ENCODE data around the gene DNASE1L1. TPM values are rescaled to one million over a fixed set of nuclear protein-coding genes. Genes with fewer than 3 reads are reported as not detected.
A peak's percentile ranks its signal among the peaks of the same experiment; 100 is the strongest.

The DNASE1L1 gene, protein sequence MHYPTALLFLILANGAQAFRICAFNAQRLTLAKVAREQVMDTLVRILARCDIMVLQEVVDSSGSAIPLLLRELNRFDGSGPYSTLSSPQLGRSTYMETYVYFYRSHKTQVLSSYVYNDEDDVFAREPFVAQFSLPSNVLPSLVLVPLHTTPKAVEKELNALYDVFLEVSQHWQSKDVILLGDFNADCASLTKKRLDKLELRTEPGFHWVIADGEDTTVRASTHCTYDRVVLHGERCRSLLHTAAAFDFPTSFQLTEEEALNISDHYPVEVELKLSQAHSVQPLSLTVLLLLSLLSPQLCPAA
- polyA plus RNA-seq (2012; ENCODE audit: insufficient read depth, insufficient read length): 3.9 TPM

DNA sequence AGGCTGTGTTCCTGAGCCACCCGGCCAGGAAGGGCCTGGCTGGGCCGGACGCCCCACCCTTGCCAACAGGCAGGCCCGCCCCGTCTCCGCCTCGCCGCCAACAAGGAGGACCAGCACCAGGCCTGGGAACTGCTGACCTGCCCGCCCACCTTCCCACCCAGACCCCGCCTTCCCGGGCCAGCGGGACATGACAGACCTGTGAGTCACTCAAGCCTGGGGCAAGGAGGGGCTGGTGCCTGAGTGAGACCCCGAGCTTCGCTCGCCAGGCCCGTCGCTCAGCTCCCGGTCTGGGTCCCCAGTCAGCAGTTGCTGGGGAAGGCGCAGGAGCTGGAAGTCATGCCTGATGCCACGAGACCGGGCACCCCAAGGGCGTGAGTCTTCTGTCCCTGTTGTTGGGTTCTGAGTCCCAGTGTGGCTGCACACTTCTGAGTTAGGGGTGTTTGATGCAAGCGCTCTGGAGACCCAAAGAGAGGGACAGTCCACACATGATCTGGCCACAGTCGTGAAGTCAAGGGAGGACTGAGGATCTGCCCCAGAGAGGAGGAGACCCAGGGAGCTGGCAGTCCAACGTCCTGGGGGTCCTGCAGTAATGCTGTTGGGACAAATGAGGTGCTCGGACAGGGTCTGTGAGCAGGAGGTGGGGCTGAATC lies at the start of gene DNASE1L1:
TSS of gene DNASE1L1 (minus strand) at position 33 of the 650 bp plus-strand sequence. CDS start 3,686 bp downstream, outside the sequence.
- no peak for DNase-seq (ENCODE audit: low read depth, low spot score)
- H3K4me3 ChIP-seq (ENCODE audit: low read length): no peak within 1 kb of the TSS

DNA sequence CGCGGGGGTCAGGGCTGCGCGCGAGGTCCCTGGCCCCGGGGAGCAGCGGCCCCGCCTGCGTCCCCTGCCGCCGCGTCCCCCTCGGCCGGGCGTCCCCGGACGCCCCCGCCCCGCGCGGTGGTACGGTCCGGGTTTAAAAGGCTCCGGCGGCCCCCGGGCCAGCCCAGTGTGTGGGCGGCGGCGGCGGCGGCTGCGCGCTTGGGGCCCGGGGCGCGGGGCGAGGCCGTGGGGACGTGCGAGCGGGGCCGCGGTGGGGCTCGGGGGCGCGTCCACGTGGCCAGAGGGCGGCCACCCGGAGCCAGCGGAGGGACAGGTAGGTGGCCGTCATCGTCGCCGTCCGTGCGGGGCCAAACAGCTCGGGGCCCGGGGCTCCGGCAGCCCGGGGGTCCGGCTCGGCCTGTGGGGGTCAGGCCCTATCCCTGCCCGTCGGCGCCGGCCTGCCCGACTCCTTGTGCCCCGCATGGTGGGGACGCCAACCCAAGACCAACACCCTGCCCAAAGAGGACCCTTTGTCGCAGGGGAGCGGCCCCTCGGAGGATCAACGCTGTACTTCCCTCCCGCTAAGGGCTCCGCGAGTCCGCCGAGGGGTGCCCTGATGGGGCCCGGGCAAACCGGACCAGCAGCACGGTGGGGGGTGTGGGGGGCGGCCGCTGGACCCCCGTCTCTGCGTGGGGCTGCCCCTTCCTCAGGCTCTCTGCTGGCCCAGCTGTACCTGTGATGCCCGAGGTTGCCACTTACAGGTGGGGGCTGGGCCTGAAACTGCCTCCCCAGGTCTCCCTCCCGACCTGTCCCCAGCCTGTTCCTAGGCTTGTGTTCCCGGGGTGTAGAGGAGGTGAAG lies 49.3 kb upstream of the DNASE1L1 start, which contains the start of gene PLXNA3:
TSS of gene PLXNA3 (plus strand) at position 166 of the 838 bp plus-strand sequence. CDS start 1,903 bp downstream, outside the sequence.
- no peak for DNase-seq (ENCODE audit: low read depth, low spot score)
- peak within 1 kb of the TSS; percentile 55 for H3K4me3 ChIP-seq (ENCODE audit: low read length)

DNA sequence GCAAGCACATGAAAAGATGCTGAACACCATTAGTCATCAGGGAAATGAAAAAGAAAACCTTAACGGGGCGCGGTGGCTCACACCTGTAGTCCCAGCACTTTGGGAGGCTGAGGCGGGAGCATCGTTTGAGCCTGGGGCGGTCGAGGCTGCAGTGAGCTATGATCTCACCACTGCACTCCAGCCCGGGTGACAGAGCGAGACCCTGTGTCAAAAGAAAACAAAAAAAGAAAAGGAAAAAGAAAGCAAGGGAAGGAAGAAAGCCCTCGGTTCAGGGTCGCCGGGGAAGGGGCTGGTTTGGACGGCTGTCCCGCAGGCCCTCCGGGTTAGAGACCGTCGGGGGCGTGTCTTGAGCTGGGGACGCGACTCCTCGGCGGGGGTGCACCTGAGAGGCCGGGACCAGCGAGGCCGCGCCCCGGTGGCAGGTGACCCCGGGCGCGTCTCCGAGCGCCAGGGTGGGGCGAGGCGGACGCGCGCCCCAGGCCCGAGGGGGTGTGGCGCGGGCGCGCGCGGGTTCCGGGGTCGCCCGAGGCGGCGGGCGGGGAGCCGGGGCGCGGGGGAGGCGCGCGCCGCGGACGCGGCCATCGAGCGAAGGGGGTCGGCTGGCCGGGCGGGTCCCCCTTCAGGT lies 48.5 kb upstream of the DNASE1L1 start:
- peak overlapping the region; percentile 48 for H3K4me3 ChIP-seq (ENCODE audit: low read length)
- peak; percentile 22 for DNase-seq (ENCODE audit: low read depth, low spot score)

DNA sequence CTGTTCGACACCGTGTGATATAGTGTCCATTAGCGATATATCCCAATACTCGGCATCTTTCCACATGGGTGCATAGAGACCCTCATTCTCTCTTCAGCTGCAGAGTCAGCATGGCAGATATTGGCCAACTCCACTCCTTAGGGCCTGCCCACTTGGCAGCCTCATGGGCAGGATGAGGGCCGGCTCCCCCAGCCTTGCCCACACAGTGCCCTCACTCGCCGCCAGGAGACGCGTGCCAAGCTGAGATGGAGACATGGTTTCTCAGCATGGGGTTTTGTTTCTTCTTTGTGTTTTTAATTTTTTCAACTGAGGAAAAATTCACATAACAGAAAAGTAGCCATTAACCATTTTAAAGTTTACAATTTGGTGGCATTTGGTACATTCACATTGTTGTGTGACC lies 43.8 kb upstream of the DNASE1L1 start:
- DNase-seq (ENCODE audit: low read depth, low spot score): no peak

DNA sequence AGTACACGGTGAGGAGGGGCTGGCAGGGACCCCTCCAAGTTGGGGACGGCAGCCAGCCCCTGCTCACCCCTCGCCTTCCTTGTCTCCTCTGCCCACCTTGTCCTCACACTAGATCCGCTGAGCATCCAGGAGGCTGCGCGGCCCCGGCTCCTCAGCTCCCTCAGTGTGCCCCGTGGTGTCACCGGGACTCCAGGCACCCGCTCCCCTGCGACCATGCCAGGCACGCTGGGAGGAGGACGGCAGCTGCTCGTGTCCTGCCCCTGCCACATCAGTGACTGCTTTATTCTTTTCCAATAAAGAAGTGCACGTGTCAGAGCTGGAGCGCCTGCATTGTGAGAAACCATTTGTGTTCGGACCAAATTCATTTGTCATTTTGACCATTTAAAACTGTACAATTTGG lies 41.3 kb upstream of the DNASE1L1 start:
- no peak for DNase-seq (ENCODE audit: low read depth, low spot score)
- no peak overlapping the region for H3K4me3 ChIP-seq (ENCODE audit: low read length)

More for the DNA sequence above, 43.8 kb upstream of the DNASE1L1 start:
- H3K4me3 ChIP-seq (ENCODE audit: low read length): no peak overlapping the region

DNA sequence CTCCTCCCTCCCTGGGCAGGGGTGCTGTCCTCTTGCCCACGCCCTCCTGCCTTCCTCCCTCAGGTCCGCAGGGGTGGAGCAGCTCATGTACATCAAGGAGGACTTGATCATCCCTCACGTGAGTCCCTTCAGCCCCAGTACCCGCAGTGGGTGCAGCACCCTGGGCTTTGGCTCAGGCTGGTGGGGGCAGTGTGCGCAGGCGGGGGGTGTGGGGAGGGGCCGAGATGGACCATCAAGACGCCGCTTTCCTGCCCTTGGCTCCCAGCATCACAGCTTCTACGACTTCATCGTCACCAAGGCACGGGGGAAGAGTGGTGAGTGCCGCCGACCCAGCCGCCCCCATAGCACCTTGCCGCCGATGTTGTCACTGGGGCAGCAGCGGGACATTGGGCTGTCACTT lies 40.6 kb upstream of the DNASE1L1 start:
- no peak overlapping the region for H3K4me3 ChIP-seq (ENCODE audit: low read length)
- no peak for DNase-seq (ENCODE audit: low read depth, low spot score)

DNA sequence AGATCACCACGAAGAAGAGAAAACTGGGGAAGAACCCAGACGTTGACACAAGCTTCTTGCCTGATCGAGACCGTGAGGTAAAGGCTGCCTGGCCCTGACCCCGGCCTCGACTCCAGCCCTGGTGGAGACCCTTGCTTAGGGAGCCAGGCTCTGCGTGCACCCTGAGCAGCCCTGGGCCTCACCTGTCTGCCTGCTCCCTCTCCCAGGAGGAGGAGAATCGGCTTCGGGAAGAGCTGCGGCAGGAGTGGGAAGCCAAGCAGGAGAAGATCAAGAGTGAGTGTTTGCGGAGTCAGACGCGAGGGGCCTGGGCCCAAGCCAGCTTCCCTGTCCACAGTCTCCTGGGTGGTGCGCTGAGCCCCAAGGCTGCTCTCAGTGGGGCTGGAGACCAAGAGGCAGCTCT lies 39.4 kb upstream of the DNASE1L1 start:
- no peak for DNase-seq (ENCODE audit: low read depth, low spot score)
- H3K4me3 ChIP-seq (ENCODE audit: low read length): no peak overlapping the region

DNA sequence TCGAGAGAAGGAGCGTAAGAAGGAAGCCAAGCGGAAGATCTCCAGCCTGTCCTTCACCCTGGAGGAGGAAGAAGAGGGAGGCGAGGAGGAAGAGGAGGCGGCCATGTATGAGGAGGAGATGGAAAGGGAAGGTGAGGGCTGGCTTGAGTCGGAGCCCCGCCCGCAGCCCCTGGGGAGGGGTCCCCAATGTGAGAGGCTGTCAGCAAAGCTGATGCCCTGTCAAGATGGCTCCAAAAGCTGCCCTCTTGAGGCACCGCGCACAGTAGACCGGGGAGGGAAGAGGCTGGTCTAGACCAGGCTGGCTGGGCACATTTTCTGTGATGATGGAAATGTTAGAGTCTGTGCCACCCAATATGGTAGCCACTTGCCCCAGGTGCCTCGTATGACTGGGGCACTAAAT lies 37.4 kb upstream of the DNASE1L1 start:
- no peak for DNase-seq (ENCODE audit: low read depth, low spot score)
- H3K4me3 ChIP-seq (ENCODE audit: low read length): no peak overlapping the region

DNA sequence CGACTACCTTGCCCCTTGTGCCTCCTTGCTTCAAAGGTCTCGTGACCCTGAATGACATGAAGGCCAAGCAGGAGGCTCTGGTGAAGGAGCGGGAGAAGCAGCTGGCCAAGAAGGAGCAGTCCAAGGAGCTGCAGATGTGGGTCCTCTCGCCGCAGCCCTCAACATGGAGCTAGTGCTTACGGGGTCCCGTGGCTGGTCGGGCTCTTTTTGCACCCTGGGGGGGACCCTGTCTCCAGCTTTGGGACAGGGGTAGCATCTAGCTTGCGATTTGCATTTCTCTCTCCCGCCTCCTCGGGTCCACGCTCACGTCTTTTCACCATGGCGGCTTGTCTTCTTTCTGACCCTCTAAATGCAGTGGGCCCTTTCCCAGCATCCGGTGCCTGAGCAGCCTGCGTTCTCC lies 36.7 kb upstream of the DNASE1L1 start:
- no peak for DNase-seq (ENCODE audit: low read depth, low spot score)
- no peak overlapping the region for H3K4me3 ChIP-seq (ENCODE audit: low read length)

DNA sequence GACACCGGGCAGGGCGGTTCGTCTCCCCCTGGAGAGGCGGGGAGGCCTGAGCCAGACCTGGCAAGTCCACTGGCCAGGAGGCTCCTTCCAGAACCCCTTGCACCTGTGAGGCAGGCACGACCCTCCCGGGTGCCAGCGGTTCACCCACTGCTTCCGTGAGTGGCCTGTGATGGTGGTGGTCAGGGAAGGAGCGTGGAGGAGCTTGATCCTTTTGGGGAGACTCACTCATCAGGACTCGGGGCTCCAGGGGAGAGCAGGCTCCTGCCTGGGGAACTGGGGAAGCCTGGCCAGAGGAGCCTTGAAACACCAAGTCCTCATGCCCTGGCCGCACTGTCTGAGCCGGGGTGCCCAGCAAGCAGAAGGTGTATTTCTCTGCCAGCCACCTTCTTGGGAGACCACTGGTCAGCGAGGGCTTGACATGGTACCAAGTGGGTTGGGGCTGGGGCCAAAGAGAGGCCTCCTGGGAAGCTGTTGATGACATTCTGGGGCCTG lies 35.7 kb upstream of the DNASE1L1 start:
- DNase-seq (ENCODE audit: low read depth, low spot score): no peak
- peak overlapping the region; percentile 54 for H3K4me3 ChIP-seq (ENCODE audit: low read length)

DNA sequence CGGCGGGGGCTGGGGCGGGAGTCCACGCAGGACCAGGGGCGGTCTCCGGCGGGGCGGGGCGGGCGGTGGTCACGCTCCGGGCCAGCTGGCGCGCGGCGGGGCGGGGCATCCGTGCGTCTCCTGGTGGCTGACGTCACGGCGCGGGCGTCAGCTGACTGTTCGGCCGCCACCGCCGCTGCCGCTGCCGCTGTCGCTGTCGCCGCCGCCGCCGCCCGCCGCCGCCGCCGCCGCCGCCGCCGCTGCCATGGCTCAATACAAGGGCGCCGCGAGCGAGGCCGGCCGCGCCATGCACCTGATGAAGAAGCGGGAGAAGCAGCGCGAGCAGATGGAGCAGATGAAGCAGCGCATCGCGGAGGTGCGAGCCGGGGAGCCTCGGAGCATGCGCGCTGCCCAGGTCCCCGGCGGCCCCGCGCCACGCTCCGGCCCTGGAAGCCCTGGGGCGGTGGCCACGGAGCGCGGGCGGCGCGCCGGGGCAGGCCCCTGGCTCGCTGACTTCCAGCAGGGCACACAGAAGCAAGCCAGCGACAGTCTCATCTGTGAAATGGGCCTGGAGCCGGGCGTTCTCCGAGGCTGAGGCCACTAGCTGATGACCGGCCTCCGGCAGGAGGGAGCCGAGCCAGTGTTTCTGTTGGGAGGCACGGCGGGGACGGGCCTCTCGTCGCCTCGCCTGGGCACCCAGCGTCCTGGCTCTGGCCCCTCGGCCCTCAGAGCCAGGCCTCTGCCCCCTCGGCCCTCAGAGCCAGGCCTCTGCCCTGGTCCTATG lies 35.1 kb upstream of the DNASE1L1 start, which contains the start of gene FAM50A:
TSS of gene FAM50A (plus strand) at position 150 of the 763 bp plus-strand sequence. CDS start at position 245, 95 bp downstream.
- peak within 1 kb of the TSS; percentile 54 for H3K4me3 ChIP-seq (ENCODE audit: low read length)
- peak; percentile 4 for DNase-seq (ENCODE audit: low read depth, low spot score)

DNA sequence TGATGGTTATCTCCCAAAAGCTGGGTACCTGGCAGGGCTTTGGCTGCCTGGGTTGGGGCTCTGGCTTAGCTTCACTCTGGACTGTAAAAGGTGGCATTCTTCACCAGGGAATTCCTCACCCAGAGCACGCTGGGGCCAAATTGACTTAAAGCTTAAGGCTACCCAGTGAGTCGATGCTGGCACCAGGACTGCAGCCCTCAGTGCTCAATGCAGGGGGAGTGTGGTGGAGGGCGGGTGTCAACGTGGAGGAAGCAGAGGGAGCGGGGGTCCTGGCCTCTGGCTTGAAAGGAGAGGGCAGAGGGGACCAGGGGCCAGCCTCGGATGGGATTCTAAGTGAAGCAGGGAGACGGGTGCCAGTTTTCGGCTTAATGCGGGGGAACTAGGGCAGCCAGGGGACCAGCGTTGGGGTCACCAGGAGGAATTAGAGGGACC lies 34.4 kb upstream of the DNASE1L1 start:
- no peak for DNase-seq (ENCODE audit: low read depth, low spot score)

DNA sequence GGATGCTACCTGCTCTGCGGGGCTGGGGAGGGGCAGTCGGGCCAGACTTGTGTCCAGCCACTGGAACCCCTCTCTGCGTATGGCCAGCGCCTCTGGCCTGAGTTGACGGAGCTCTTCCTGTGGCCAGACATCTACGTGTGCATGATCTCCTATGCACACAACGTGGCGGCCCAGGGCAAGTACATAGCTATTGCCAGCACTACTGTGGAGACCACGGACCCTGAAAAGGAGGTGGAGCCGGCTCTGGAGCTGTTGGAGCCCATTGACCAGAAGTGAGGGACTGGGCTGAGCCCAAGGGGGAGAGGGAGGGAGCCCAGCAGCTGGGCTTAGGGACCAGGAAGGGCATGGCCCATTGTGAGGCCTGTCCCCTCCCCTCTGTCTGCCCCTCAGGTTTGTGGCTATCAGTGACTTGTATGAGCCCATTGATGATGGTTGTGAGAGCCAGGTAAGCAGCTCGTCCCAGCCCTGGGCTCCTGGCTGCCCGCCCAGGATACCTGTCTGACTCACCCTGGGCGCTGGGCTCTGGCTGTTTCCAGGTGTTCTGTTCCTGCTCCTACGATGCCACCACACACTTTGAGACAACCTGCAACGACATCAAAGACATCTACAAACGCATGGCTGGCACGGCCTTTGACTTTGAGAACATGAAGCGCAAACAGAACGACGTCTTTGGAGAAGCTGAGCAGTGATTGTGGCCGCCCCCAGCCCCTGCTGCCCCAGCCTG lies 33.1 kb upstream of the DNASE1L1 start:
- H3K4me3 ChIP-seq (ENCODE audit: low read length): no peak overlapping the region
- no peak for DNase-seq (ENCODE audit: low read depth, low spot score)

More for the DNA sequence above, 34.4 kb upstream of the DNASE1L1 start:
- peak overlapping the region; percentile 42 for H3K4me3 ChIP-seq (ENCODE audit: low read length)

DNA sequence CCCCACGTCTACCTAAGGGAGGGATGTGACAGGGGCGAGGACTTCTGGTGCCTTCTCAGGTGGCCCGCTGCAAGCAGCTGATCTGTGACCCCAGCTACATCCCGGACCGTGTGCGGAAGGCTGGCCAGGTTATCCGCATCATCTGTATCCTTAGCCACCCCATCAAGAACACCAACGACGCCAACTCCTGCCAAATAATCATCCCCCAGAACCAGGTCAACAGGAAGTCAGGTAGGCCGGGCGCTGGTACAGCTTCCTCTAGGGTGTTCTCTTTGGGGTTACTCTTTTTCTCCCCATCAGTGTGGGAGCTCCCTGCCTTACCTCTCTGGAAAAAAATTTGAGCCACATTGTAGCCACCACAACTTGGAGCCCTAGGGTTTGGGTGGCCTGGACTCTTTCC lies 32.5 kb upstream of the DNASE1L1 start:
- DNase-seq (ENCODE audit: low read depth, low spot score): no peak
- H3K4me3 ChIP-seq (ENCODE audit: low read length): no peak overlapping the region

DNA sequence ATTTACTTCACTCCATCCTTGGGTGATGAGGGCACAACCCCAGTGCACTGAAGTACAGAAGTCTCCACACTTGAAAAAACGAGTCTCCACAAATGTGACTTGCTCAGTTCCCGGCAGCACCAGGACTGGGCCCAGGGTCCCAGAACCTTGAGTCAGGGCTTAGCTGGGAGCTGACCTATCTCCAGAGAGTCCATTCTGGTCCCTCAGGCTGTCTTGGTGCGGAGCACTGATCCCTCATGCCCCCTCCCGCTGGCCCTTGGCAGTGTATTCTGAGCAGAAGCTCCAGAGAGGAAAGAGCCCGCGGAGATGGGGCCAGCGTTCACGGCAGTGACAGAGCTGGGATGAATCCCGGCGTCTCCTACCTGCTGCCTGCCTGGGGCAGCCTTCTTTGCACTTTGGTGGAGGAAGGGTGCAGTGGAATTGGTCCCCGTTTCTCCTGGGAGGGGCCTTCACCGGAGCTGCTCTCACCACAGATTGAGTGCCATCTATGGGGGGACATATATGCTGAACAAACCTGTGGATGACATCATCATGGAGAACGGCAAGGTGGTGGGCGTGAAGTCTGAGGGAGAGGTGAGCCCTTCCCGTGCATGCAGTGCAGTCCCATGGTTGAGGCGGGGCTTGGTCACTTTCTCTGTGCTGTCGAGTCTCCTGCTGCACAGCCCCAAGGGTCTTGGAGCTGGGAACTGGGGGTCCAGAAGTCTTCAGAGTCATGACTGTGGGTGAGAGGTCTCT lies 31.7 kb upstream of the DNASE1L1 start:
- no peak for DNase-seq (ENCODE audit: low read depth, low spot score)

DNA sequence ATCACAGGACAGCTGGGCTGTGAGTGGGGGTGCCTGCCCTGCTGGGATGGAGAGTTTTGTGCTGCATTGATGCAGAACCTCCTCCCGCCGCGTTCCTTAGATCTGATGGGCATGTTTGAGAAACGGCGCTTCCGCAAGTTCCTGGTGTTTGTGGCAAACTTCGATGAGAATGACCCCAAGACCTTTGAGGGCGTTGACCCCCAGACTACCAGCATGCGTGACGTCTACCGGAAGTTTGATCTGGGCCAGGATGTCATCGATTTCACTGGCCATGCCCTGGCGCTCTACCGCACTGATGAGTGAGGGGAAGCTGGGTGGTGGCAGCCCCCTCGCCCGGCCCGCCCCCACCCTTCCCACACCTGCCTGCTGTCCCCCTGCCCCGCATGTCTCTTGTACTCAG lies 30.8 kb upstream of the DNASE1L1 start:
- H3K4me3 ChIP-seq (ENCODE audit: low read length): no peak overlapping the region

More for the DNA sequence above, 31.7 kb upstream of the DNASE1L1 start:
- H3K4me3 ChIP-seq (ENCODE audit: low read length): no peak overlapping the region

More for the DNA sequence above, 30.8 kb upstream of the DNASE1L1 start:
- DNase-seq (ENCODE audit: low read depth, low spot score): no peak

Data from Jurkat, Clone E6-1 (cell line).